HEK293 (cell line): ENCODE results near the gene AQP5.

Experiments used
- CTCF ChIA-PET: fragments of 350-600 bp; formaldehyde crosslinking; extraction: SDS; loops from one replicate; lab custom pipeline; 2021; ENCODE audit warnings: antibody characterized with exemption; lab: Yijun Ruan, JAX
- POLR2A ChIA-PET: fragments of 300-600 bp; formaldehyde crosslinking; extraction: SDS; loops from one replicate; lab custom pipeline; 2020; ENCODE audit warnings: antibody characterized with exemption, inconsistent platforms; lab: Yijun Ruan, JAX
- H3K27ac ChIP-seq: fragments of 200-500 bp; sonication (Bioruptor generic); 2 replicates; pipeline ENCODE4 v1.5.1; 2014; ENCODE audit warnings: low read depth, low read length, control low read depth, inconsistent platforms; ENCODE audit errors: extremely low read depth
- H3K36me3 ChIP-seq, 2 experiments: fragments of 200-500 bp in 1 of 2; sonication (Bioruptor generic) in 1 of 2; 1 replicate in 1 of 2; 2 replicates in 1 of 2; pipeline ENCODE4 v1.5.1; 2014 to 2017; ENCODE audit warnings: inconsistent platforms in 2 of 2, low read length in 2 of 2; ENCODE audit not compliant: control insufficient read depth in 2 of 2, insufficient read depth in 1 of 2
- H3K4me1 ChIP-seq: fragments of 200-500 bp; sonication (Bioruptor generic); 2 replicates; pipeline ENCODE4 v1.5.1; 2014; ENCODE audit warnings: mild to moderate bottlenecking, low read length, inconsistent platforms; ENCODE audit not compliant: control insufficient read depth, insufficient read depth
- H3K4me3 ChIP-seq: 2 replicates; pipeline ENCODE4 v1.5.1; 2011; ENCODE audit warnings: low read depth, mild to moderate bottlenecking, control low read depth, low read length, moderate library complexity
- H3K9me3 ChIP-seq: fragments of 200-500 bp; sonication (Bioruptor generic); 2 replicates; pipeline ENCODE4 v1.5.1; 2014; ENCODE audit warnings: low read depth, low read length, inconsistent platforms; ENCODE audit not compliant: control insufficient read depth, insufficient read depth
- EGR2 ChIP-seq: fragments of 450-650 bp; formaldehyde crosslinking; IDR thresholded peaks from 2 replicates; pipeline ENCODE4 v1.5.1; 2016; ENCODE audit warnings: low read depth, missing biosample characterization, missing genetic modification characterization
- SP2 ChIP-seq: fragments of 450-650 bp; formaldehyde crosslinking; IDR thresholded peaks from 2 replicates; pipeline ENCODE4 v1.5.1; 2016; ENCODE audit warnings: missing biosample characterization, missing genetic modification characterization
- SP3 ChIP-seq: fragments of 450-650 bp; formaldehyde crosslinking; IDR thresholded peaks from 2 replicates; pipeline ENCODE4 v1.5.1; 2016; ENCODE audit warnings: missing biosample characterization, missing genetic modification characterization
- TRIM28 ChIP-seq: IDR thresholded peaks from 2 replicates; pipeline ENCODE4 v1.6.1; 2011; ENCODE audit warnings: low read length, control low read depth, borderline replicate concordance
- ZNF311 ChIP-seq: fragments of 450-650 bp; formaldehyde crosslinking; IDR thresholded peaks from 2 replicates; pipeline ENCODE4 v1.5.1; 2017; ENCODE audit warnings: missing biosample characterization, missing genetic modification characterization, borderline replicate concordance
- ZNF350 ChIP-seq: fragments of 450-650 bp; formaldehyde crosslinking; IDR thresholded peaks from 2 replicates; pipeline ENCODE4 v1.5.0; 2017; ENCODE audit warnings: missing biosample characterization, mild to moderate bottlenecking, missing genetic modification characterization
- ZNF423 ChIP-seq: fragments of 450-650 bp; formaldehyde crosslinking; IDR thresholded peaks from 2 replicates; pipeline ENCODE4 v1.5.1; 2016; ENCODE audit warnings: missing biosample characterization, missing genetic modification characterization
- ZNF514 ChIP-seq: fragments of 450-650 bp; formaldehyde crosslinking; IDR thresholded peaks from 2 replicates; pipeline ENCODE4 v1.5.1; 2016; ENCODE audit warnings: missing biosample characterization, missing genetic modification characterization
- ZNF521 ChIP-seq: fragments of 450-650 bp; formaldehyde crosslinking; IDR thresholded peaks from 2 replicates; pipeline ENCODE4 v1.5.1; 2017; ENCODE audit warnings: missing biosample characterization, mild to moderate bottlenecking, missing genetic modification characterization
- ZNF530 ChIP-seq: fragments of 450-650 bp; formaldehyde crosslinking; IDR thresholded peaks from 2 replicates; pipeline ENCODE4 v1.5.1; 2016; ENCODE audit warnings: low read depth, missing biosample characterization, missing genetic modification characterization
- ZNF548 ChIP-seq: fragments of 450-650 bp; formaldehyde crosslinking; IDR thresholded peaks from 2 replicates; pipeline ENCODE4 v1.5.1; 2016; ENCODE audit warnings: missing biosample characterization, missing genetic modification characterization
- ZNF707 ChIP-seq: fragments of 450-650 bp; formaldehyde crosslinking; IDR thresholded peaks from 2 replicates; pipeline ENCODE4 v1.5.1; 2016; ENCODE audit warnings: missing biosample characterization, missing genetic modification characterization
- ZNF777 ChIP-seq: fragments of 450-650 bp; formaldehyde crosslinking; IDR thresholded peaks from 2 replicates; pipeline ENCODE4 v1.5.1; 2017; ENCODE audit warnings: missing biosample characterization, missing genetic modification characterization, borderline replicate concordance
- ZNF791 ChIP-seq: fragments of 450-650 bp; formaldehyde crosslinking; IDR thresholded peaks from 2 replicates; pipeline ENCODE4 v1.5.1; 2016; ENCODE audit warnings: missing biosample characterization, missing genetic modification characterization
- ZSCAN16 ChIP-seq: fragments of 450-650 bp; formaldehyde crosslinking; IDR thresholded peaks from 2 replicates; pipeline ENCODE4 v1.5.1; 2016; ENCODE audit warnings: missing biosample characterization, missing genetic modification characterization
- TF ChIP-seq, protein P1 (sequence below): fragments of 450-650 bp; formaldehyde crosslinking; IDR thresholded peaks from 2 replicates; pipeline ENCODE4 v1.5.1; 2016; ENCODE audit warnings: missing biosample characterization, missing genetic modification characterization
- TF ChIP-seq, protein P2 (sequence below): fragments of 450-650 bp; formaldehyde crosslinking; IDR thresholded peaks from 2 replicates; pipeline ENCODE4 v1.5.1; 2016; ENCODE audit warnings: missing biosample characterization, missing genetic modification characterization
- TF ChIP-seq, protein P3 (sequence below): fragments of 450-650 bp; formaldehyde crosslinking; IDR thresholded peaks from 2 replicates; pipeline ENCODE4 v1.5.1; 2017; ENCODE audit warnings: missing biosample characterization, missing genetic modification characterization
- TF ChIP-seq, protein P4 (sequence below): fragments of 450-650 bp; formaldehyde crosslinking; IDR thresholded peaks from 2 replicates; pipeline ENCODE4 v1.5.1; 2016; ENCODE audit warnings: missing biosample characterization, missing genetic modification characterization
- TF ChIP-seq, protein P5 (sequence below): fragments of 450-650 bp; formaldehyde crosslinking; IDR thresholded peaks from 2 replicates; pipeline ENCODE4 v1.5.1; 2016; ENCODE audit warnings: missing biosample characterization, missing genetic modification characterization
- TF ChIP-seq, protein P6 (sequence below): IDR thresholded peaks from 2 replicates; pipeline ENCODE4 v1.6.1; 2011; ENCODE audit warnings: mild to moderate bottlenecking, low read depth, low read length, borderline replicate concordance

The AQP5 gene

DNA sequence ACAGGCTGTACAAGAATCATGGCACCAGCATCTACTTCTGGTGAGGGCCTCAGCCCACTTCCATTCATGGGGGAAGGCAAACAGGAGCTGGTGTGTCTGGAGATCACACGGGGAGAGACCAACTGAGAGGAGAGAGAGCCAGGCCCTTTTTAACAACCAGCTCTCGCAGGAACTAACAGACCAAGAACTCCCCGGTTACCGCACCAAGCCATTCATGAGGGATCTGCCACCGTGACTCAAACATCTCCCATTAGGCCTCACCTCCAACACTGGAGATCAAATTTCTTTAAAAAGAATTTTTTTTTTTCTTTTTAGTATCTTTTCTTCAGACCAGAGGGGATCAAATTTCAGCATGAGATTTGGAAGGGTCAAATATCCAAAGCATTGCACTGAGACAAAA is 27.9 kb upstream of the AQP5 start (continued):
- TF ChIP-seq, protein P1, sequence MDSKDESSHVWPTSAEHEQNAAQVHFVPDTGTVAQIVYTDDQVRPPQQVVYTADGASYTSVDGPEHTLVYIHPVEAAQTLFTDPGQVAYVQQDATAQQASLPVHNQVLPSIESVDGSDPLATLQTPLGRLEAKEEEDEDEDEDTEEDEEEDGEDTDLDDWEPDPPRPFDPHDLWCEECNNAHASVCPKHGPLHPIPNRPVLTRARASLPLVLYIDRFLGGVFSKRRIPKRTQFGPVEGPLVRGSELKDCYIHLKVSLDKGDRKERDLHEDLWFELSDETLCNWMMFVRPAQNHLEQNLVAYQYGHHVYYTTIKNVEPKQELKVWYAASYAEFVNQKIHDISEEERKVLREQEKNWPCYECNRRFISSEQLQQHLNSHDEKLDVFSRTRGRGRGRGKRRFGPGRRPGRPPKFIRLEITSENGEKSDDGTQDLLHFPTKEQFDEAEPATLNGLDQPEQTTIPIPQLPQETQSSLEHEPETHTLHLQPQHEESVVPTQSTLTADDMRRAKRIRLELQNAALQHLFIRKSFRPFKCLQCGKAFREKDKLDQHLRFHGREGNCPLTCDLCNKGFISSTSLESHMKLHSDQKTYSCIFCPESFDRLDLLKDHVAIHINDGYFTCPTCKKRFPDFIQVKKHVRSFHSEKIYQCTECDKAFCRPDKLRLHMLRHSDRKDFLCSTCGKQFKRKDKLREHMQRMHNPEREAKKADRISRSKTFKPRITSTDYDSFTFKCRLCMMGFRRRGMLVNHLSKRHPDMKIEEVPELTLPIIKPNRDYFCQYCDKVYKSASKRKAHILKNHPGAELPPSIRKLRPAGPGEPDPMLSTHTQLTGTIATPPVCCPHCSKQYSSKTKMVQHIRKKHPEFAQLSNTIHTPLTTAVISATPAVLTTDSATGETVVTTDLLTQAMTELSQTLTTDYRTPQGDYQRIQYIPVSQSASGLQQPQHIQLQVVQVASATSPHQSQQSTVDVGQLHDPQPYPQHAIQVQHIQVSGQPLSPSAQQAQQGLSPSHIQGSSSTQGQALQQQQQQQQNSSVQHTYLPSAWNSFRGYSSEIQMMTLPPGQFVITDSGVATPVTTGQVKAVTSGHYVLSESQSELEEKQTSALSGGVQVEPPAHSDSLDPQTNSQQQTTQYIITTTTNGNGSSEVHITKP = peak; percentile 72
- no peak for TF ChIP-seq EGR2
- TF ChIP-seq ZNF423 (tag by site-specific recombination) = no peak
- TF ChIP-seq, protein P2, sequence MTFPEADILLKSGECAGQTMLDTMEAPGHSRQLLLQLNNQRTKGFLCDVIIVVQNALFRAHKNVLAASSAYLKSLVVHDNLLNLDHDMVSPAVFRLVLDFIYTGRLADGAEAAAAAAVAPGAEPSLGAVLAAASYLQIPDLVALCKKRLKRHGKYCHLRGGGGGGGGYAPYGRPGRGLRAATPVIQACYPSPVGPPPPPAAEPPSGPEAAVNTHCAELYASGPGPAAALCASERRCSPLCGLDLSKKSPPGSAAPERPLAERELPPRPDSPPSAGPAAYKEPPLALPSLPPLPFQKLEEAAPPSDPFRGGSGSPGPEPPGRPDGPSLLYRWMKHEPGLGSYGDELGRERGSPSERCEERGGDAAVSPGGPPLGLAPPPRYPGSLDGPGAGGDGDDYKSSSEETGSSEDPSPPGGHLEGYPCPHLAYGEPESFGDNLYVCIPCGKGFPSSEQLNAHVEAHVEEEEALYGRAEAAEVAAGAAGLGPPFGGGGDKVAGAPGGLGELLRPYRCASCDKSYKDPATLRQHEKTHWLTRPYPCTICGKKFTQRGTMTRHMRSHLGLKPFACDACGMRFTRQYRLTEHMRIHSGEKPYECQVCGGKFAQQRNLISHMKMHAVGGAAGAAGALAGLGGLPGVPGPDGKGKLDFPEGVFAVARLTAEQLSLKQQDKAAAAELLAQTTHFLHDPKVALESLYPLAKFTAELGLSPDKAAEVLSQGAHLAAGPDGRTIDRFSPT (tag by site-specific recombination) = no peak
- no peak for TF ChIP-seq ZNF514 (tag by site-specific recombination)
- no peak for TF ChIP-seq ZNF350 (tag by site-specific recombination)
- no peak for TF ChIP-seq SP3 (tag by site-specific recombination)
- TF ChIP-seq, protein P3, sequence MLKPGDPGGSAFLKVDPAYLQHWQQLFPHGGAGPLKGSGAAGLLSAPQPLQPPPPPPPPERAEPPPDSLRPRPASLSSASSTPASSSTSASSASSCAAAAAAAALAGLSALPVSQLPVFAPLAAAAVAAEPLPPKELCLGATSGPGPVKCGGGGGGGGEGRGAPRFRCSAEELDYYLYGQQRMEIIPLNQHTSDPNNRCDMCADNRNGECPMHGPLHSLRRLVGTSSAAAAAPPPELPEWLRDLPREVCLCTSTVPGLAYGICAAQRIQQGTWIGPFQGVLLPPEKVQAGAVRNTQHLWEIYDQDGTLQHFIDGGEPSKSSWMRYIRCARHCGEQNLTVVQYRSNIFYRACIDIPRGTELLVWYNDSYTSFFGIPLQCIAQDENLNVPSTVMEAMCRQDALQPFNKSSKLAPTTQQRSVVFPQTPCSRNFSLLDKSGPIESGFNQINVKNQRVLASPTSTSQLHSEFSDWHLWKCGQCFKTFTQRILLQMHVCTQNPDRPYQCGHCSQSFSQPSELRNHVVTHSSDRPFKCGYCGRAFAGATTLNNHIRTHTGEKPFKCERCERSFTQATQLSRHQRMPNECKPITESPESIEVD (tag by site-specific recombination) = peak; percentile 20; the same call in 1 of the 2 replicates
- TF ChIP-seq ZNF777 (tag by site-specific recombination) = no peak
- no peak for TF ChIP-seq ZNF311
- TF ChIP-seq, protein P4, sequence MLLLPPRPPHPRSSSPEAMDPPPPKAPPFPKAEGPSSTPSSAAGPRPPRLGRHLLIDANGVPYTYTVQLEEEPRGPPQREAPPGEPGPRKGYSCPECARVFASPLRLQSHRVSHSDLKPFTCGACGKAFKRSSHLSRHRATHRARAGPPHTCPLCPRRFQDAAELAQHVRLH (tag by site-specific recombination) = no peak

DNA sequence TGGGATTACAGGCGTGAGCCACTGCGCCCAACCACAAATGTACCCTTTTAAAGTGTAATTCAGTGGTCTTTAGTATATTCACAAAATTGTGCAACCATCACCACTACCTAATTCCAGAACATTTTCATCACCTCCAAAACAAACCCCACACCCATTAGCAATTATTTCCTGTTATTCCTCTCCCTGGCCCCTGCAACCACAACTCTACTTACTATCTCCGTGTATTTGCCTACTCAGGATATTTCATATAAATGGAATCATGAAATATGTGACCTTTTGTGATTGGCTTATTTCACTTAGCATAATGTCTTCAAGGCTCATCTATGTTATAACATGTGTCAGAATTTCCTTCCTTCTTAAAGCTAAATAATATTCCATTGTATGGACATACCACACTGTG is 27.2 kb upstream of the AQP5 start:
- POLR2A ChIA-PET = no interaction called here
- Histone ChIP-seq H3K4me3 (no peak overlapping the region), H3K36me3 (no peaks in the 10 kb centered on the region), H3K9me3 (no peaks in the 10 kb centered on the region), H3K4me1 (no peaks in the 10 kb centered on the region), H3K27ac (no peak overlapping the region)
- CTCF ChIA-PET = interaction anchor here (0.7 to 2.9 kb wide), 2 partner anchors 11 to 68 kb away, joined by 3 to 14 read pairs; no protein-coding TSS in a partner anchor
- TF ChIP-seq, protein P5, sequence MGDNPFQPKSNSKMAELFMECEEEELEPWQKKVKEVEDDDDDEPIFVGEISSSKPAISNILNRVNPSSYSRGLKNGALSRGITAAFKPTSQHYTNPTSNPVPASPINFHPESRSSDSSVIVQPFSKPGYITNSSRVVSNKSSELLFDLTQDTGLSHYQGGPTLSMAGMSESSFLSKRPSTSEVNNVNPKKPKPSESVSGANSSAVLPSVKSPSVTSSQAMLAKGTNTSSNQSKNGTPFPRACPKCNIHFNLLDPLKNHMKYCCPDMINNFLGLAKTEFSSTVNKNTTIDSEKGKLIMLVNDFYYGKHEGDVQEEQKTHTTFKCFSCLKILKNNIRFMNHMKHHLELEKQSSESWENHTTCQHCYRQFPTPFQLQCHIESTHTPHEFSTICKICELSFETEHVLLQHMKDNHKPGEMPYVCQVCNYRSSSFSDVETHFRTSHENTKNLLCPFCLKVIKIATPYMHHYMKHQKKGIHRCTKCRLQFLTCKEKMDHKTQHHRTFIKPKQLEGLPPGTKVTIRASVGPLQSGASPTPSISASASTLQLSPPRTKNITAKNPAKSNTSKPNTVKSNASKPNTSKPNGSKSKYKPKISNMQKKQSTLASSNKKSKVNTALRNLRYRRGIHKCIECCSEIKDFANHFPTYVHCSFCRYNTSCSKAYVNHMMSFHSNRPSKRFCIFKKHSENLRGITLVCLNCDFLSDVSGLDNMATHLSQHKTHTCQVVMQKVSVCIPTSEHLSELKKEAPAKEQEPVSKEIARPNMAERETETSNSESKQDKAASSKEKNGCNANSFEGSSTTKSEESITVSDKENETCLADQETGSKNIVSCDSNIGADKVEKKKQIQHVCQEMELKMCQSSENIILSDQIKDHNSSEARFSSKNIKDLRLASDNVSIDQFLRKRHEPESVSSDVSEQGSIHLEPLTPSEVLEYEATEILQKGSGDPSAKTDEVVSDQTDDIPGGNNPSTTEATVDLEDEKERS (tag by site-specific recombination) = no peak
- no peak for TF ChIP-seq SP2
- TF ChIP-seq ZNF791 (tag by site-specific recombination) = no peak
- no peak for TF ChIP-seq ZNF707
- no peak for TF ChIP-seq ZNF548 (tag by site-specific recombination)
- TF ChIP-seq ZSCAN16 = no peak
- TF ChIP-seq, protein P6, sequence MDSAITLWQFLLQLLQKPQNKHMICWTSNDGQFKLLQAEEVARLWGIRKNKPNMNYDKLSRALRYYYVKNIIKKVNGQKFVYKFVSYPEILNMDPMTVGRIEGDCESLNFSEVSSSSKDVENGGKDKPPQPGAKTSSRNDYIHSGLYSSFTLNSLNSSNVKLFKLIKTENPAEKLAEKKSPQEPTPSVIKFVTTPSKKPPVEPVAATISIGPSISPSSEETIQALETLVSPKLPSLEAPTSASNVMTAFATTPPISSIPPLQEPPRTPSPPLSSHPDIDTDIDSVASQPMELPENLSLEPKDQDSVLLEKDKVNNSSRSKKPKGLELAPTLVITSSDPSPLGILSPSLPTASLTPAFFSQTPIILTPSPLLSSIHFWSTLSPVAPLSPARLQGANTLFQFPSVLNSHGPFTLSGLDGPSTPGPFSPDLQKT = no peak
- no peak for TF ChIP-seq TRIM28
- TF ChIP-seq ZNF530 (tag by site-specific recombination) = no peak
- TF ChIP-seq ZNF521 = no peak
